K562 (cell line): ENCODE data around the gene STRN3. TPM values are rescaled to one million over a fixed set of nuclear protein-coding genes. Genes with fewer than 3 reads are reported as not detected.

Experiments
- ADNP ChIP-seq: fragments of 200-800 bp; sonication (Bioruptor generic); IDR thresholded peaks from 2 replicates; pipeline ENCODE4 v1.6.1; 2016; ENCODE audit warnings: missing genetic modification characterization, missing compliant biosample characterization
- C11orf30 ChIP-seq: fragments of 450-650 bp; IDR thresholded peaks from 2 replicates; pipeline ENCODE4 v1.6.1; 2016; ENCODE audit warnings: low read depth, mild to moderate bottlenecking
- DMBX1 ChIP-seq: fragments of 250-450 bp; sonication (Bioruptor Pico); IDR thresholded peaks from 2 replicates; pipeline ENCODE4 v1.8.0; 2022; ENCODE audit warnings: inconsistent platforms, mild to moderate bottlenecking, moderate library complexity, borderline replicate concordance
- EWSR1 ChIP-seq: fragments of 450-650 bp; IDR thresholded peaks from 2 replicates; pipeline ENCODE4 v1.6.1; 2018; ENCODE audit warnings: borderline replicate concordance, mild to moderate bottlenecking, low read depth, moderate library complexity; ENCODE audit not compliant: partially characterized antibody
- FOXA1 ChIP-seq: fragments of 450-650 bp; IDR thresholded peaks from 2 replicates; pipeline ENCODE4 v1.6.1; 2016; ENCODE audit warnings: mild to moderate bottlenecking, borderline replicate concordance
- HMGN3 ChIP-seq: IDR thresholded peaks from 2 replicates; pipeline ENCODE4 v1.6.1; 2011; ENCODE audit warnings: borderline replicate concordance, low read depth, mild to moderate bottlenecking, mixed read lengths, low read length; ENCODE audit not compliant: insufficient read length; ENCODE audit errors: extremely low read depth
- MAFG ChIP-seq: fragments of 450-650 bp; conservative IDR thresholded peaks from 2 replicates; pipeline ENCODE4 v1.6.1; 2016; ENCODE audit warnings: missing genetic modification characterization, missing compliant biosample characterization
- MCM3 ChIP-seq: fragments of 450-650 bp; IDR thresholded peaks from 2 replicates; pipeline ENCODE4 v1.6.1; 2016
- NFXL1 ChIP-seq: fragments of 450-650 bp; formaldehyde crosslinking; IDR thresholded peaks from 2 replicates; pipeline ENCODE4 v1.4.0; 2021; ENCODE audit warnings: mild to moderate bottlenecking
- NRF1 ChIP-seq, 2 experiments: fragments of 450-650 bp; IDR thresholded peaks in 1 of 2; conservative IDR thresholded peaks in 1 of 2; 2 replicates each; pipeline ENCODE4 v1.6.1; 2014; ENCODE audit warnings: mild to moderate bottlenecking in 2 of 2
- PTRF ChIP-seq: fragments of 450-650 bp; IDR thresholded peaks from 2 replicates; pipeline ENCODE4 v1.6.1; 2016; ENCODE audit warnings: mild to moderate bottlenecking, missing genetic modification characterization, missing compliant biosample characterization
- RFX1 ChIP-seq: fragments of 450-650 bp; IDR thresholded peaks from 2 replicates; pipeline ENCODE4 v1.6.1; 2016; ENCODE audit warnings: mild to moderate bottlenecking, moderate library complexity
- RNF2 ChIP-seq: sonication (generic); IDR thresholded peaks from 2 replicates; pipeline ENCODE4 v1.6.1; 2016
- SMAD4 ChIP-seq: fragments of 250-450 bp; sonication (Bioruptor Pico); conservative IDR thresholded peaks from 2 replicates; pipeline ENCODE4 v1.8.0; 2021; ENCODE audit warnings: inconsistent platforms, mild to moderate bottlenecking, moderate library complexity
- STAT5A ChIP-seq: IDR thresholded peaks from 2 replicates; pipeline ENCODE4 v1.6.1; 2012; ENCODE audit warnings: low read length, inconsistent platforms, borderline replicate concordance
- TEAD2 ChIP-seq: fragments of 450-650 bp; IDR thresholded peaks from 2 replicates; pipeline ENCODE4 v1.6.1; 2016; ENCODE audit warnings: missing genetic modification characterization, control low read depth, missing compliant biosample characterization
- XRCC5 ChIP-seq: fragments of 200-400 bp; formaldehyde crosslinking; IDR thresholded peaks from 2 replicates; pipeline ENCODE4 v1.6.1; 2017; ENCODE audit warnings: low read depth, mild to moderate bottlenecking, low read length
- ZC3H8 ChIP-seq: fragments of 450-650 bp; IDR thresholded peaks from 2 replicates; pipeline ENCODE4 v1.6.1; 2017
- ZNF175 ChIP-seq: fragments of 200-800 bp; sonication (Bioruptor generic); IDR thresholded peaks from 2 replicates; pipeline ENCODE4 v1.6.1; 2016; ENCODE audit warnings: low read depth, mild to moderate bottlenecking, missing genetic modification characterization, missing compliant biosample characterization
- ZNF561 ChIP-seq: fragments of 450-650 bp; formaldehyde crosslinking; conservative IDR thresholded peaks from 2 replicates; pipeline ENCODE4 v1.4.0; 2020; ENCODE audit warnings: mild to moderate bottlenecking, moderate library complexity
- polyA plus RNA-seq, 8 experiments: library from polyadenylated mRNA; depleted of rRNA in 4 of 8; stranded (reverse) in 5 of 8; unstranded in 3 of 8; fragments of >200 nt; fragmentation: Nextera tagmentation in 2 of 8; fragmentation: Illumina TruSeq in 1 of 8; extraction: Ambion mirVana in 2 of 8; extraction: Trizol in 1 of 8; gene quantifications; 2 replicates each; pipeline versions ENCODE4 v1.2.1 to v1.2.3, GENCODE V29; 2011 to 2014; ENCODE audit warnings: inconsistent platforms in 1 of 8, missing spikeins in 1 of 8
- total RNA-seq, 7 experiments: library from RNA; depleted of rRNA in 6 of 7; stranded (reverse); fragments of >200 nt in 6 of 7; fragmentation: Illumina TruSeq in 2 of 7; extraction: Trizol in 2 of 7; gene quantifications; 2 replicates each; pipeline versions ENCODE4 v1.2.1 to v1.2.3, GENCODE V29; 2011 to 2021; ENCODE audit warnings: low replicate concordance in 1 of 7
- TF ChIP-seq, protein P1 (sequence below): sonication (generic); formaldehyde crosslinking; IDR thresholded peaks from 2 replicates; pipeline ENCODE4 v1.8.0; 2022; ENCODE audit warnings: missing genetic modification reagents, mild to moderate bottlenecking, moderate library complexity, borderline replicate concordance
- TF ChIP-seq, protein P2 (sequence below): fragments of 450-650 bp; formaldehyde crosslinking; conservative IDR thresholded peaks from 2 replicates; pipeline ENCODE4 v1.4.0; 2022; ENCODE audit warnings: mild to moderate bottlenecking, missing genetic modification characterization
- TF ChIP-seq, protein P3 (sequence below), 2 experiments: fragments of 450-650 bp in 1 of 2; sonication (generic) in 1 of 2; formaldehyde crosslinking in 1 of 2; IDR thresholded peaks in 1 of 2; conservative IDR thresholded peaks in 1 of 2; 2 replicates each; pipeline versions ENCODE4 v1.6.1 to v1.8.1; 2016 to 2023; ENCODE audit warnings: mild to moderate bottlenecking in 2 of 2, moderate library complexity in 2 of 2, inconsistent platforms in 1 of 2, missing genetic modification reagents in 1 of 2
- TF ChIP-seq, protein P4 (sequence below): fragments of 250-450 bp; sonication (Bioruptor Pico); IDR thresholded peaks from 2 replicates; pipeline ENCODE4 v1.8.0; 2022; ENCODE audit warnings: inconsistent platforms

STRN3 gene
- total and polyA plus RNA-seq, 9 of the 15 experiments (the other 6 are each of a cell fraction or from before 2014, with no cell fraction given): 5.9 to 29.1 (median 16.0) TPM

DNA sequence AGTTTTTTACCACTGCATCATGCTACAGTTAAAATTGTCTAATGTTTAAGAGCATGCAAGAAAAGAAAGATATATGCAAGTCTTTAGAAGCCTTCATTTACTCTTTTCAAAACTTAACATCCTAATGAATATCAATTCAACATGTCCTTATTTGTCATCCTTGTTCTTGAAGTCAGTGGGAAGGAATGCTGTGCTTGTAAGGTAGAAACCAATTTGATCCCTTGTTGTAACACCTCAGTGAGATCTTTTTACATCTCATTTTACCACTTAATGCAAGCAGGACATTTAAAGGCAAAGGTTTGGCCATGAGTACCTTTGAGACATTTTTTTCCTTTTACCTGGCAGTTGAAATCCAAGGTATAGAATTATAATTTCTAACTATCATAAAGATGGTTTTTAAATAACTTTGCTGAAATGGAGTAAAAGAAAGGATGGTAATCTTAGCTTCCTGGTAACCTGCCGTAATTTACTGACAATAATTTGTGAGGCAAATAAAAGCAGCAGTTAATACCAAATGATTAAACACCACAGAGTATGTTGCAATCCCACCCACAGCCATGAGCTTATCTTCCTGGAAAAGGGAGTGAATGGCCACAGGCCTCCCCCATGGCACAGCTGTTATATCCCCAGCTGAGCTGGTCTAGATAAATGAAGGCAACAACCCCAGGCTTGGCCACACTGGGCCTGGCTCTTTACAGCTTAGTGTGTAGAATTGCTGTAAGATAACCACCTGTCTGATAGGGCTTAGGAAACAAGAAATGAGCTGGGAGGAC lies 33.2 kb upstream of the STRN3 start (continued):
- TF ChIP-seq MAFG (tag) (0 out of 2 replicates have a peak, but pooled peaks have one; percentile 25), DMBX1 (peak; percentile 97), STAT5A (peak; percentile 100), ZNF561 (no peak), ZNF175 (CRISPR knock-in tag) (peak; percentile 97), EWSR1 (no peak), RFX1 (no peak), NRF1 (conservative IDR thresholded peaks at IDR 0.05 in 1 of 2, IDR thresholded peaks at IDR 0.05 in 1 of 2) (no peak), XRCC5 (peak; percentile 47; the same call in 1 of the 2 replicates), MCM3 (no peak), HMGN3 (peak; percentile 47), ZC3H8 (no peak), SMAD4 (CRISPR knock-in tag) (peak; percentile 97), TEAD2 (tag) (no peak), C11orf30 (no peak), RNF2 (peak; percentile 97), ADNP (tag) (no peak), FOXA1 (no peak), PTRF (tag) (no peak), NFXL1 (CRISPR knock-in tag) (no peak)
- TF ChIP-seq, protein P1, sequence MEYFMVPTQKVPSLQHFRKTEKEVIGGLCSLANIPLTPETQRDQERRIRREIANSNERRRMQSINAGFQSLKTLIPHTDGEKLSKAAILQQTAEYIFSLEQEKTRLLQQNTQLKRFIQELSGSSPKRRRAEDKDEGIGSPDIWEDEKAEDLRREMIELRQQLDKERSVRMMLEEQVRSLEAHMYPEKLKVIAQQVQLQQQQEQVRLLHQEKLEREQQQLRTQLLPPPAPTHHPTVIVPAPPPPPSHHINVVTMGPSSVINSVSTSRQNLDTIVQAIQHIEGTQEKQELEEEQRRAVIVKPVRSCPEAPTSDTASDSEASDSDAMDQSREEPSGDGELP (CRISPR knock-in tag): peak; percentile 100
- TF ChIP-seq, protein P2, sequence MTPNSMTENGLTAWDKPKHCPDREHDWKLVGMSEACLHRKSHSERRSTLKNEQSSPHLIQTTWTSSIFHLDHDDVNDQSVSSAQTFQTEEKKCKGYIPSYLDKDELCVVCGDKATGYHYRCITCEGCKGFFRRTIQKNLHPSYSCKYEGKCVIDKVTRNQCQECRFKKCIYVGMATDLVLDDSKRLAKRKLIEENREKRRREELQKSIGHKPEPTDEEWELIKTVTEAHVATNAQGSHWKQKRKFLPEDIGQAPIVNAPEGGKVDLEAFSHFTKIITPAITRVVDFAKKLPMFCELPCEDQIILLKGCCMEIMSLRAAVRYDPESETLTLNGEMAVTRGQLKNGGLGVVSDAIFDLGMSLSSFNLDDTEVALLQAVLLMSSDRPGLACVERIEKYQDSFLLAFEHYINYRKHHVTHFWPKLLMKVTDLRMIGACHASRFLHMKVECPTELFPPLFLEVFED (CRISPR knock-in tag): peak; percentile 32; the same call in 1 of the 2 replicates
- TF ChIP-seq, protein P3, sequence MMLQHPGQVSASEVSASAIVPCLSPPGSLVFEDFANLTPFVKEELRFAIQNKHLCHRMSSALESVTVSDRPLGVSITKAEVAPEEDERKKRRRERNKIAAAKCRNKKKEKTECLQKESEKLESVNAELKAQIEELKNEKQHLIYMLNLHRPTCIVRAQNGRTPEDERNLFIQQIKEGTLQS (IDR thresholded peaks at IDR 0.05): peak; percentile 89
- TF ChIP-seq, protein P3 (CRISPR knock-in tag; conservative IDR thresholded peaks at IDR 0.05): no peak
- TF ChIP-seq, protein P4, sequence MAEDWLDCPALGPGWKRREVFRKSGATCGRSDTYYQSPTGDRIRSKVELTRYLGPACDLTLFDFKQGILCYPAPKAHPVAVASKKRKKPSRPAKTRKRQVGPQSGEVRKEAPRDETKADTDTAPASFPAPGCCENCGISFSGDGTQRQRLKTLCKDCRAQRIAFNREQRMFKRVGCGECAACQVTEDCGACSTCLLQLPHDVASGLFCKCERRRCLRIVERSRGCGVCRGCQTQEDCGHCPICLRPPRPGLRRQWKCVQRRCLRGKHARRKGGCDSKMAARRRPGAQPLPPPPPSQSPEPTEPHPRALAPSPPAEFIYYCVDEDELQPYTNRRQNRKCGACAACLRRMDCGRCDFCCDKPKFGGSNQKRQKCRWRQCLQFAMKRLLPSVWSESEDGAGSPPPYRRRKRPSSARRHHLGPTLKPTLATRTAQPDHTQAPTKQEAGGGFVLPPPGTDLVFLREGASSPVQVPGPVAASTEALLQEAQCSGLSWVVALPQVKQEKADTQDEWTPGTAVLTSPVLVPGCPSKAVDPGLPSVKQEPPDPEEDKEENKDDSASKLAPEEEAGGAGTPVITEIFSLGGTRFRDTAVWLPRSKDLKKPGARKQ (CRISPR knock-in tag): no peak
